Neural crest cell (in vitro differentiated cells): ENCODE results near the gene NELFCD. TPM values are rescaled to one million over a fixed set of nuclear protein-coding genes. Genes with fewer than 3 reads are reported as not detected.
"Not testable (repeated sequence)": the region's sequence is repeated elsewhere in the genome, so short reads cannot be mapped to it uniquely, and the experiment has no call there.

Experiments used
- DNase-seq: peaks from one replicate; pipeline ENCODE4 v3.0.0; 2021; ENCODE audit warnings: low read depth, mixed read lengths, low spot score
- H3K27ac Mint-ChIP-seq: one replicate; pipeline ENCODE4 v1.8.0; 2021; ENCODE audit warnings: mild to moderate bottlenecking, mixed read lengths; ENCODE audit not compliant: unreplicated experiment
- H3K27me3 Mint-ChIP-seq: 2 replicates; pipeline ENCODE4 v1.8.0; 2021; ENCODE audit warnings: low read depth, mild to moderate bottlenecking, mixed read lengths
- H3K36me3 Mint-ChIP-seq: 2 replicates; pipeline ENCODE4 v1.8.0; 2021; ENCODE audit warnings: low read depth, mild to moderate bottlenecking, mixed read lengths
- H3K4me1 Mint-ChIP-seq: 2 replicates; pipeline ENCODE4 v1.8.0; 2021; ENCODE audit warnings: mixed read lengths
- H3K4me3 Mint-ChIP-seq: one replicate; pipeline ENCODE4 v1.8.0; 2021; ENCODE audit warnings: mild to moderate bottlenecking, mixed read lengths
- H3K9me3 Mint-ChIP-seq: 2 replicates; pipeline ENCODE4 v1.8.0; 2021; ENCODE audit warnings: mixed read lengths
- total RNA-seq: library from RNA; stranded (reverse); gene quantifications from 2 replicates; pipeline ENCODE4 v1.2.1, GENCODE V29; 2021
- TF ChIP-seq, protein P1 (sequence below): fragments of 200-600 bp; sonication (generic); conservative IDR thresholded peaks from 2 replicates; pipeline ENCODE4 v1.5.0; 2021; ENCODE audit warnings: antibody characterized with exemption, mild to moderate bottlenecking

The NELFCD gene
- total RNA-seq, 1 donor from 2014 or later, result 117 TPM

DNA sequence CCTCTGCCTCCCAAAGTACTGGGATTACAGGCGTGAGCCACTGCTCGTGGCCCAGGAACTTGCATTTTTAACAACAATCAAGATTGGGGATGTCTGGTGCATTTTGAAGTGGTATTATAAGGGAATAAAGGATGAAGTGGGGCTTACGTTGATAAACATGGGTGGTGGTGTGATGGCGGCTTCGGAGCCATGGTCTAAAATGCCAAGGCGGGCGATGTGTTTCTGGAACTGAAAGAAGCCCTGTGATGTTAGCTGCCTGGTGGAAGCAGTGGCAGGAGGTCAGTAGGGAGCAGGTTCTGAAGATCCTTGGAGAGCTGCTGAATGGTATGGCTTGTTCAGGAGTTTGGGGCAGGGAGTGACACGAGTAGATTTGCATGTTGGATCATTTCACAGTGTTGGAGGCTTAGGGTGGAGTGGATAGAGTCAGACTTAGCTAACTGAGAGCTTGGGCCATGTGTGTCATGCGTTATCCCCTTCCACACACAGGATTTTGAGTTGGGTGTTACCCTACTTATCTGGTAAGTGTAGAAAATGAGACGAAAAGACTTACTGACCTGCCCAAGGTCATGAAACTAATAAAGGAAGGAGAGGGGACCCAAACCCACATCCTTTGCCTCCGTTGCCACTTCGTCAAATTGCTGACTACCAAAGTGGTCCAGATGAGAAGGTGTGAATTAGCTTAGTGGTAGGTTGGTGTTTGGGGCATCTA, 1.5 kb downstream of the NELFCD start:
- H3K4me3 Mint-ChIP-seq, result peak overlapping the region; percentile 94
- no peaks in the 10 kb centered on the region for H3K9me3 Mint-ChIP-seq
- peaks cover 29% of the 10 kb centered on the region for H3K4me1 Mint-ChIP-seq
- H3K27me3 Mint-ChIP-seq, result no peaks in the 10 kb centered on the region
- DNase-seq, result no peak
- peak overlapping the region; percentile 52 for H3K27ac Mint-ChIP-seq
- TF ChIP-seq, protein P1, sequence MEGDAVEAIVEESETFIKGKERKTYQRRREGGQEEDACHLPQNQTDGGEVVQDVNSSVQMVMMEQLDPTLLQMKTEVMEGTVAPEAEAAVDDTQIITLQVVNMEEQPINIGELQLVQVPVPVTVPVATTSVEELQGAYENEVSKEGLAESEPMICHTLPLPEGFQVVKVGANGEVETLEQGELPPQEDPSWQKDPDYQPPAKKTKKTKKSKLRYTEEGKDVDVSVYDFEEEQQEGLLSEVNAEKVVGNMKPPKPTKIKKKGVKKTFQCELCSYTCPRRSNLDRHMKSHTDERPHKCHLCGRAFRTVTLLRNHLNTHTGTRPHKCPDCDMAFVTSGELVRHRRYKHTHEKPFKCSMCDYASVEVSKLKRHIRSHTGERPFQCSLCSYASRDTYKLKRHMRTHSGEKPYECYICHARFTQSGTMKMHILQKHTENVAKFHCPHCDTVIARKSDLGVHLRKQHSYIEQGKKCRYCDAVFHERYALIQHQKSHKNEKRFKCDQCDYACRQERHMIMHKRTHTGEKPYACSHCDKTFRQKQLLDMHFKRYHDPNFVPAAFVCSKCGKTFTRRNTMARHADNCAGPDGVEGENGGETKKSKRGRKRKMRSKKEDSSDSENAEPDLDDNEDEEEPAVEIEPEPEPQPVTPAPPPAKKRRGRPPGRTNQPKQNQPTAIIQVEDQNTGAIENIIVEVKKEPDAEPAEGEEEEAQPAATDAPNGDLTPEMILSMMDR, result no peak
- peaks cover 13% of the 10 kb centered on the region for H3K36me3 Mint-ChIP-seq

DNA sequence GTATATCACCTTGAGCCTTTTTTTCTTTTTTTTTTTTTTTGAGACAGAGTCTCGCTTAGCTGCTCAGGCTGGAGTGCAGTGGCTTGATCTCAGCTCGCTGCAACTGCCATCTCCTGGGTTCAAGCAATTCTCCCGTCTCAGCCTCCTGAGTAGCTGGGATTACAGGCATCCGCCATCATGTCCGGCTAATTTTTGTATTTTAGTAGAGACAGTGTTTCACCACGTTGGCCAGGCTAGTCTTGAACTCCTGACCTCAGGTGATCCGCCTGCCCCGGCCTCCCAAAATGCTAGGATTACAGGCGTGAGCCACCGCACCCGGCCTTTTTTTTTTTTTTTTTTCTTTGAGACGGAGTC, 2.0 kb downstream of the NELFCD start:
- H3K36me3 Mint-ChIP-seq, result peaks cover 16% of the 10 kb centered on the region
- peaks cover 29% of the 10 kb centered on the region for H3K4me1 Mint-ChIP-seq
- H3K9me3 Mint-ChIP-seq, H3K27ac Mint-ChIP-seq, H3K27me3 Mint-ChIP-seq, DNase-seq: not testable (repeated sequence)
- H3K4me3 Mint-ChIP-seq, result peak overlapping the region; percentile 94

DNA sequence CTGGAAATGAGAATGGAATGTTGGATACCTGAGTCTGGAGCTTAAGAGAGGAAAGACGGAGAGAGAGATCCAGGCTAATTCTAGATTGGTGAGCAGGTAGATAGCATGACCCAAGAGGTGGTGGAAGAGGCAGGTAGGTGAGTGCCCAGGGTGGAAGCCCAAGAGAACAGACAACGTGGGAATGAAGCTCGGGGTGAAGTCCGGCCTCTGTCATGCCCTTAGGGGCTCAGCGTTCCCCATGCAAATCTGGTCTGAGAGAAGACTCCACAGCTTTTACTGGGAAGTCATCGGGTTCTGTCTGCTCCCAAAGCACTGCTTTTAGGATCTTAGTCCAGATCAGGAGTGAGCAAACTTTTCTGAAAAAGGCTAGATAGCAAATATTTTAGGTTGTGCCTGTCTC, 3.6 kb downstream of the NELFCD start:
- Mint-ChIP-seq H3K4me1 (peaks cover 29% of the 10 kb centered on the region), H3K36me3 (peaks cover 20% of the 10 kb centered on the region), H3K4me3 (peak overlapping the region; percentile 49), H3K27ac (no peak overlapping the region), H3K9me3 (no peaks in the 10 kb centered on the region), H3K27me3 (no peaks in the 10 kb centered on the region)
- DNase-seq, result no peak
- TF ChIP-seq, protein P1, result no peak

DNA sequence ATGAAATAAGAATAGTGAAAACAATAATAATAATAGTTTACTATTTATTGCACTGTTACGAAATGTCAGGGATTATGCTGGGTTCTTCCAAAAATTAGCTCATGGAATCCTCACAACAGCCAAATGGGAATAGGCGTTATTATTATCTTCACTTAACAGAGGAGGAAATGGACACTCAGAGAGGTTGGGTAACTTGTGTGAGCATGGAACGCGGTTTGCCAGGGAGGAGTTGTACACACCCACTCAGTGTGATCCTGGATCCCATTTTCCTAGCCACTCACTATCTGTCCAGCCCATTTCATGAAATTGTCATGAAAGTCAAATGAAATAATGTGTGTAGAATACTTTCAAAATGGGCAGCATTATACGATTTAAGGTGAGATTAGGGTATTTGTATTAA, 4.6 kb downstream of the NELFCD start:
- no peaks in the 10 kb centered on the region for H3K27me3 Mint-ChIP-seq
- peaks cover 22% of the 10 kb centered on the region for H3K36me3 Mint-ChIP-seq
- H3K9me3 Mint-ChIP-seq, result no peaks in the 10 kb centered on the region
- no peak overlapping the region for H3K27ac Mint-ChIP-seq
- H3K4me1 Mint-ChIP-seq, result peaks cover 29% of the 10 kb centered on the region
- H3K4me3 Mint-ChIP-seq, result no peak overlapping the region
- DNase-seq, result no peak
- TF ChIP-seq, protein P1, result no peak

DNA sequence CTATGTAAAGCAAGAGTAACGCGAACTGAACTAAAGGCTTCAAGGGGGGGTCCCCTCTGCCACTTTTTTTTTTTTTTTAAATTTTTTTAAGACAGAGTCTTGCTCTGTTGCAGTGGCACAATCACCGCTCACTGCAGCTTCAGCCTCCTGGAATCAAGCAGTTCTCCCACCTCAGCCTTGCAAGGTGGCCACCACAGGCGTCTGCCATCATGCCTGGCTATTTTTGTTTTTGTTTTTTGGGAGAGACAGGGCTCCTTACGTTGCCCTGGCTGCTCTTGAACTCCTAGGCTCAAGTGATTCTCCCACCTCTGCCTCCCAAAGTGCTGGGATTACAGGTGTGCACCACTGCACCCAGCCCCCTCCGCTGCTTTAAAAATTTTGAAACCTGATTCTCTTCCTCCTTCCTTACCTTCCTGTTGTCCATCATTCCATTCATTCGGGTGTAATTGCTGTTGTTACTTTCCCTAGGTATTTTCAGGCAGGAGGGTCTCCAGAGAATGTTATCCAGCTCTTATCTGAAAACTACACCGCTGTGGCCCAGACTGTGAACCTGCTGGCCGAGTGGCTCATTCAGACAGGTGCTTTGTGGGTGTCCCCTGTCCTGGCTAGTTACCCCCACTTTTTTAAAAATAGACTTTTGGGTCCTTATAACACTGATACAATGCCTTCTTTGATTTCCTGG, 5.4 kb downstream of the NELFCD start:
- no peak for DNase-seq
- H3K36me3 Mint-ChIP-seq, result peaks cover 22% of the 10 kb centered on the region

More for the DNA sequence above, 5.4 kb downstream of the NELFCD start:
- H3K27ac Mint-ChIP-seq, result no peak overlapping the region
- no peaks in the 10 kb centered on the region for H3K9me3 Mint-ChIP-seq
- no peaks in the 10 kb centered on the region for H3K27me3 Mint-ChIP-seq
- TF ChIP-seq, protein P1, result no peak
- H3K4me3 Mint-ChIP-seq, result no peak overlapping the region
- peaks cover 29% of the 10 kb centered on the region for H3K4me1 Mint-ChIP-seq
